ENCODE results near the gene MRPS10. TPM values are rescaled to one million over a fixed set of nuclear protein-coding genes. Genes with fewer than 3 reads are reported as not detected.
A peak's percentile ranks its signal among the peaks of the same experiment; 100 is the strongest.
"Not testable (repeated sequence)": the region's sequence is repeated elsewhere in the genome, so short reads cannot be mapped to it uniquely, and the experiment has no call there.

Gene MRPS10
- total RNA-seq, 1 donor from 2014 or later, result 32.1 TPM

GRCh38 chr6:42204768-42205282 lies 12.8 kb downstream of the MRPS10 start:
- no peaks in the 10 kb centered on the region for H4K20me1 ChIP-seq (ENCODE audit: insufficient read depth, low read length)
- Mint-ChIP-seq H3K27ac (ENCODE audit: unreplicated experiment) (no peak overlapping the region), H3K36me3 (ENCODE audit: low read depth, unreplicated experiment) (peaks cover 9% of the 10 kb centered on the region), H3K9me3 (ENCODE audit: unreplicated experiment) (no peaks in the 10 kb centered on the region), H3K27me3 (ENCODE audit: low read depth, unreplicated experiment) (no peaks in the 10 kb centered on the region), H3K4me1 (ENCODE audit: low read depth, unreplicated experiment) (peaks cover 17% of the 10 kb centered on the region), H3K4me3 (ENCODE audit: unreplicated experiment) (no peak overlapping the region)
- no peak overlapping the region for H3K9ac ChIP-seq (ENCODE audit: low read length)
- FAIRE-seq, result no peak
- no peaks in the 10 kb centered on the region for H3K9me3 ChIP-seq (ENCODE audit: insufficient read depth, low read depth, low read length)
- DNase-seq (ENCODE audit: low read depth), result no peak
- peaks cover 14% of the 10 kb centered on the region for H3K4me1 ChIP-seq (ENCODE audit: insufficient read depth, low read length)
- no peaks in the 10 kb centered on the region for H3K27me3 ChIP-seq (ENCODE audit: insufficient read depth, low read length)
- no peak overlapping the region for H3K4me3 ChIP-seq (ENCODE audit: insufficient read depth, low read depth, low read length)
- H2AFZ ChIP-seq (ENCODE audit: low read depth, low read length), result no peak overlapping the region
- TF ChIP-seq EZH2 (IDR thresholded peaks at IDR 0.05; ENCODE audit: insufficient read depth, low read length), result no peak
- peaks cover 19% of the 10 kb centered on the region for H3K36me3 ChIP-seq (ENCODE audit: insufficient read depth, low read length)
- H3K4me2 ChIP-seq (ENCODE audit: low read length), result no peak overlapping the region
- no peaks in the 10 kb centered on the region for H3K79me2 ChIP-seq (ENCODE audit: insufficient read depth, low read length)
- no peak overlapping the region for H3K27ac ChIP-seq (ENCODE audit: low read depth, low read length)

GRCh38 chr6:42203183-42203582 lies 14.5 kb downstream of the MRPS10 start:
- DNase-seq (ENCODE audit: low read depth) (no peak), FAIRE-seq (no peak)
- H3K27ac ChIP-seq (ENCODE audit: low read depth, low read length), result no peak overlapping the region
- H3K4me3 ChIP-seq (ENCODE audit: insufficient read depth, low read depth, low read length), result no peak overlapping the region
- peaks cover 20% of the 10 kb centered on the region for H3K4me1 ChIP-seq (ENCODE audit: insufficient read depth, low read length)
- Mint-ChIP-seq H3K4me3 (ENCODE audit: unreplicated experiment) (peak overlapping the region; percentile 20), H3K4me1 (ENCODE audit: low read depth, unreplicated experiment) (peaks cover 20% of the 10 kb centered on the region), H3K27ac (ENCODE audit: unreplicated experiment) (peak overlapping the region; percentile 27), H3K27me3 (ENCODE audit: low read depth, unreplicated experiment) (no peaks in the 10 kb centered on the region), H3K9me3 (ENCODE audit: unreplicated experiment) (peaks cover 2% of the 10 kb centered on the region), H3K36me3 (ENCODE audit: low read depth, unreplicated experiment) (peaks cover 7% of the 10 kb centered on the region)
- H3K36me3 ChIP-seq (ENCODE audit: insufficient read depth, low read length), result peaks cover 11% of the 10 kb centered on the region
- no peaks in the 10 kb centered on the region for H3K79me2 ChIP-seq (ENCODE audit: insufficient read depth, low read length)
- H3K9me3 ChIP-seq (ENCODE audit: insufficient read depth, low read depth, low read length), result no peaks in the 10 kb centered on the region
- no peak overlapping the region for H3K9ac ChIP-seq (ENCODE audit: low read length)
- no peak overlapping the region for H2AFZ ChIP-seq (ENCODE audit: low read depth, low read length)
- TF ChIP-seq EZH2 (IDR thresholded peaks at IDR 0.05; ENCODE audit: insufficient read depth, low read length), result no peak
- no peak for TF ChIP-seq CTCF (IDR thresholded peaks at IDR 0.05; ENCODE audit: insufficient read depth, low read depth, low read length)
- H3K4me2 ChIP-seq (ENCODE audit: low read length), result no peak overlapping the region
- H4K20me1 ChIP-seq (ENCODE audit: insufficient read depth, low read length), result no peaks in the 10 kb centered on the region
- H3K27me3 ChIP-seq (ENCODE audit: insufficient read depth, low read length), result no peaks in the 10 kb centered on the region

GRCh38 chr6:42202131-42202915 lies 15.3 kb downstream of the MRPS10 start:
- not testable (repeated sequence) for H3K9ac ChIP-seq (ENCODE audit: low read length); H3K27ac Mint-ChIP-seq (ENCODE audit: unreplicated experiment); H3K36me3 Mint-ChIP-seq (ENCODE audit: low read depth, unreplicated experiment); H3K27me3 ChIP-seq (ENCODE audit: insufficient read depth, low read length); H3K27ac ChIP-seq (ENCODE audit: low read depth, low read length); H3K27me3 Mint-ChIP-seq (ENCODE audit: low read depth, unreplicated experiment); H2AFZ ChIP-seq (ENCODE audit: low read depth, low read length); H3K4me3 ChIP-seq (ENCODE audit: insufficient read depth, low read depth, low read length); FAIRE-seq; H3K4me3 Mint-ChIP-seq (ENCODE audit: unreplicated experiment); H3K9me3 Mint-ChIP-seq (ENCODE audit: unreplicated experiment); H3K4me2 ChIP-seq (ENCODE audit: low read length); H3K79me2 ChIP-seq (ENCODE audit: insufficient read depth, low read length); H3K9me3 ChIP-seq (ENCODE audit: insufficient read depth, low read depth, low read length); DNase-seq (ENCODE audit: low read depth); H3K36me3 ChIP-seq (ENCODE audit: insufficient read depth, low read length); H4K20me1 ChIP-seq (ENCODE audit: insufficient read depth, low read length)
- peaks cover 20% of the 10 kb centered on the region for H3K4me1 Mint-ChIP-seq (ENCODE audit: low read depth, unreplicated experiment)
- H3K4me1 ChIP-seq (ENCODE audit: insufficient read depth, low read length), result peaks cover 29% of the 10 kb centered on the region

Measured in astrocyte (in vitro differentiated cells and primary cell).